ENCODE measurements around the gene ADAM12. TPM values are rescaled to one million over a fixed set of nuclear protein-coding genes. Genes with fewer than 3 reads are reported as not detected.

ADAM12 gene
- total RNA-seq, 4 donors from 2014 or later: under 0.01 to 60.8 (median 0.64) TPM; not detected in 1

GRCh38 chr10:126115886-126116285 lies 272.4 kb downstream of the ADAM12 start:
- no peak for DNase-seq
- Histone ChIP-seq H3K4me3 (no peak overlapping the region), H3K9me3 (no peaks in the 10 kb centered on the region), H3K27me3 (no peaks in the 10 kb centered on the region), H3K36me3 (no peaks in the 10 kb centered on the region), H3K4me1 (no peaks in the 10 kb centered on the region), H3K27ac (no peak overlapping the region)
- TF ChIP-seq CTCF (IDR thresholded peaks at IDR 0.05): no peak
- no peak for TF ChIP-seq POLR2A (IDR thresholded peaks at IDR 0.05)
- intact Hi-C loops (cut with DNase I; ENCODE audit: low total_unique reads): no loop called here

- no peak for TF ChIP-seq CTCF (IDR thresholded peaks at IDR 0.05)
- TF ChIP-seq POLR2A (IDR thresholded peaks at IDR 0.05): no peak
- H3K27me3 ChIP-seq: no peaks in the 10 kb centered on the region
- intact Hi-C loops (cut with DNase I; ENCODE audit: low total_unique reads): no loop called here
- no peaks in the 10 kb centered on the region for H3K9me3 ChIP-seq
- no peaks in the 10 kb centered on the region for H3K36me3 ChIP-seq
- no peak overlapping the region for H3K27ac ChIP-seq
- no peaks in the 10 kb centered on the region for H3K4me1 ChIP-seq
- H3K4me3 ChIP-seq: no peak overlapping the region
- no peak for DNase-seq
Observed at GRCh38 chr10:126114884-126115555, 273.3 kb downstream of the ADAM12 start.

- H3K27me3 ChIP-seq: no peaks in the 10 kb centered on the region
- no peak overlapping the region for H3K27ac ChIP-seq
- DNase-seq: no peak
- TF ChIP-seq CTCF (IDR thresholded peaks at IDR 0.05) (no peak), POLR2A (IDR thresholded peaks at IDR 0.05) (no peak)
- no peak overlapping the region for H3K4me3 ChIP-seq
- H3K36me3 ChIP-seq: no peaks in the 10 kb centered on the region
- H3K9me3 ChIP-seq: no peaks in the 10 kb centered on the region
- H3K4me1 ChIP-seq: no peaks in the 10 kb centered on the region
- intact Hi-C loops (cut with DNase I; ENCODE audit: low total_unique reads): no loop called here
Observed at GRCh38 chr10:126111516-126111915, 276.8 kb downstream of the ADAM12 start.

GRCh38 chr10:126110489-126111180 lies 277.6 kb downstream of the ADAM12 start:
- H3K9me3 ChIP-seq: no peaks in the 10 kb centered on the region
- H3K4me3 ChIP-seq: no peak overlapping the region
- no peaks in the 10 kb centered on the region for H3K4me1 ChIP-seq
- no peak overlapping the region for H3K27ac ChIP-seq
- no peaks in the 10 kb centered on the region for H3K36me3 ChIP-seq
- intact Hi-C loops (cut with DNase I; ENCODE audit: low total_unique reads): no loop called here
- DNase-seq: no peak
- TF ChIP-seq CTCF (IDR thresholded peaks at IDR 0.05) (no peak), POLR2A (IDR thresholded peaks at IDR 0.05) (no peak)
- H3K27me3 ChIP-seq: no peaks in the 10 kb centered on the region

- H3K27ac ChIP-seq: no peak overlapping the region
- TF ChIP-seq POLR2A (IDR thresholded peaks at IDR 0.05) (no peak), CTCF (IDR thresholded peaks at IDR 0.05) (no peak)
Observed at GRCh38 chr10:126109893-126110292, 278.4 kb downstream of the ADAM12 start.

More at GRCh38 chr10:126109893-126110292, 278.4 kb downstream of the ADAM12 start:
- DNase-seq: no peak
- Histone ChIP-seq H3K27me3 (no peaks in the 10 kb centered on the region), H3K4me3 (no peak overlapping the region), H3K9me3 (no peaks in the 10 kb centered on the region), H3K4me1 (no peaks in the 10 kb centered on the region), H3K36me3 (no peaks in the 10 kb centered on the region)
- intact Hi-C loops (cut with DNase I; ENCODE audit: low total_unique reads): no loop called here

Data from uterus (tissue), 4 donors.